LNCaP clone FGC (cell line): Measurements from ENCODE around the gene CFAP54.

ENCODE experiments used
- DNase-seq: peaks from one replicate; pipeline ENCODE4 v3.0.0-alpha.2; 2011; ENCODE audit warnings: low read depth
- H3K4me3 ChIP-seq: 2 replicates; pipeline ENCODE4 v1.5.1; 2011; ENCODE audit warnings: mild to moderate bottlenecking, low read depth, low read length, control low read depth
- TF ChIP-seq, protein P1 (sequence below): IDR thresholded peaks from 2 replicates; pipeline ENCODE4 v1.5.1; 2012; ENCODE audit warnings: mild to moderate bottlenecking; ENCODE audit not compliant: control insufficient read depth, insufficient read depth; ENCODE audit errors: extremely low read depth

The CFAP54 gene

GRCh38 chr12:96828169-96828789, 338.9 kb downstream of the CFAP54 start:
- H3K4me3 ChIP-seq, result no peak overlapping the region
- DNase-seq, result no peak

GRCh38 chr12:96829354-96829753, 340.0 kb downstream of the CFAP54 start:
- TF ChIP-seq, protein P1, sequence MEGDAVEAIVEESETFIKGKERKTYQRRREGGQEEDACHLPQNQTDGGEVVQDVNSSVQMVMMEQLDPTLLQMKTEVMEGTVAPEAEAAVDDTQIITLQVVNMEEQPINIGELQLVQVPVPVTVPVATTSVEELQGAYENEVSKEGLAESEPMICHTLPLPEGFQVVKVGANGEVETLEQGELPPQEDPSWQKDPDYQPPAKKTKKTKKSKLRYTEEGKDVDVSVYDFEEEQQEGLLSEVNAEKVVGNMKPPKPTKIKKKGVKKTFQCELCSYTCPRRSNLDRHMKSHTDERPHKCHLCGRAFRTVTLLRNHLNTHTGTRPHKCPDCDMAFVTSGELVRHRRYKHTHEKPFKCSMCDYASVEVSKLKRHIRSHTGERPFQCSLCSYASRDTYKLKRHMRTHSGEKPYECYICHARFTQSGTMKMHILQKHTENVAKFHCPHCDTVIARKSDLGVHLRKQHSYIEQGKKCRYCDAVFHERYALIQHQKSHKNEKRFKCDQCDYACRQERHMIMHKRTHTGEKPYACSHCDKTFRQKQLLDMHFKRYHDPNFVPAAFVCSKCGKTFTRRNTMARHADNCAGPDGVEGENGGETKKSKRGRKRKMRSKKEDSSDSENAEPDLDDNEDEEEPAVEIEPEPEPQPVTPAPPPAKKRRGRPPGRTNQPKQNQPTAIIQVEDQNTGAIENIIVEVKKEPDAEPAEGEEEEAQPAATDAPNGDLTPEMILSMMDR, result no peak
- no peak for DNase-seq
- no peak overlapping the region for H3K4me3 ChIP-seq

More at GRCh38 chr12:96828169-96828789, 338.9 kb downstream of the CFAP54 start:
- TF ChIP-seq, protein P1, result no peak

- no peak for DNase-seq
- TF ChIP-seq, protein P1, result no peak
These were observed 342.0 kb downstream of the CFAP54 start for GRCh38 chr12:96831346-96831745.

GRCh38 chr12:96846293-96846692, 356.9 kb downstream of the CFAP54 start:
- TF ChIP-seq, protein P1, result no peak
- no peak overlapping the region for H3K4me3 ChIP-seq
- no peak for DNase-seq

More at GRCh38 chr12:96831346-96831745, 342.0 kb downstream of the CFAP54 start:
- H3K4me3 ChIP-seq, result no peak overlapping the region

GRCh38 chr12:96850676-96851075, 361.3 kb downstream of the CFAP54 start:
- DNase-seq, result no peak
- H3K4me3 ChIP-seq, result no peak overlapping the region
- TF ChIP-seq, protein P1, result no peak

DNA sequence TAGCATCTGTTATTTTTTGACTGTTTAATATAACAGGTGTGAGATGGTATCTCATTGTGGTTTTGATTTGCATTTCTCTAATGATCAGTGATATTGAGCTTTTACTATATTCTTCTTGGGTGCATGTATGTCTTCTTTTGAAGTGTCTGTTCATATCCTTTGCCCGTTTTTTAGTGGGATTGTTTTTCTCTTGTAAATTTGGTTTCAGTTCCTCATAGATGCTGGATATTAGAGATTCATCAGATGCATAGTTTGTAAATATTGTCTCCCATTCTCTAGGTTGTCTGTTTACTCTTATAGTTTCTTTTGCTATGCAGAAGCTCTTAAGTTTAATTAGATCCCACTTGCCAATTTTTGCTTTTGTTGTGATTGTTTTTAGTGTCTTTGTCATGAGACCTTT, 368.8 kb downstream of the CFAP54 start:
- no peak for DNase-seq
- TF ChIP-seq, protein P1, result no peak
- H3K4me3 ChIP-seq, result no peak overlapping the region

GRCh38 chr12:96861656-96862055, 372.3 kb downstream of the CFAP54 start:
- no peak overlapping the region for H3K4me3 ChIP-seq
- TF ChIP-seq, protein P1, result no peak
- no peak for DNase-seq
